Endodermal cell (in vitro differentiated cells): ENCODE results near the gene OR6T1. TPM values are rescaled to one million over a fixed set of nuclear protein-coding genes. Genes with fewer than 3 reads are reported as not detected.

ENCODE experiments used
- DNase-seq: peaks from one replicate; pipeline ENCODE4 v3.0.0-alpha.2; 2017
- H3K27ac ChIP-seq: 2 replicates; pipeline ENCODE4 v1.5.1; 2013; ENCODE audit warnings: mild to moderate bottlenecking, low read depth, low read length, moderate library complexity
- H3K27me3 ChIP-seq: 2 replicates; pipeline ENCODE4 v1.6.1; 2013; ENCODE audit warnings: mild to moderate bottlenecking, low read length, moderate library complexity; ENCODE audit not compliant: insufficient read depth, control insufficient read depth, poor library complexity, severe bottlenecking
- H3K36me3 ChIP-seq: 2 replicates; pipeline ENCODE4 v1.7.0; 2013; ENCODE audit warnings: mild to moderate bottlenecking, low read length, moderate library complexity; ENCODE audit not compliant: control insufficient read depth, insufficient read depth
- H3K4me1 ChIP-seq: one replicate; pipeline ENCODE4 v1.7.0; 2013; ENCODE audit warnings: low read length; ENCODE audit not compliant: control insufficient read depth, insufficient read depth
- H3K4me3 ChIP-seq: 2 replicates; pipeline ENCODE4 v1.5.1; 2013; ENCODE audit warnings: mild to moderate bottlenecking, low read length, moderate library complexity
- H3K9ac ChIP-seq: 2 replicates; pipeline ENCODE4 v1.6.1; 2013; ENCODE audit warnings: mild to moderate bottlenecking, low read length, moderate library complexity; ENCODE audit not compliant: poor library complexity, severe bottlenecking; ENCODE audit errors: extremely low read depth
- H3K9me3 ChIP-seq: 2 replicates; pipeline ENCODE4 v1.6.1; 2013; ENCODE audit warnings: mild to moderate bottlenecking, low read length, moderate library complexity; ENCODE audit not compliant: control insufficient read depth
- H3K27ac Mint-ChIP-seq: 2 replicates; pipeline ENCODE4 v1.8.0; 2020; ENCODE audit warnings: mixed read lengths
- H3K27me3 Mint-ChIP-seq: 2 replicates; pipeline ENCODE4 v1.8.0; 2021; ENCODE audit warnings: mild to moderate bottlenecking, mixed read lengths; ENCODE audit not compliant: insufficient read depth
- H3K36me3 Mint-ChIP-seq: 2 replicates; pipeline ENCODE4 v1.8.0; 2020; ENCODE audit warnings: low read depth, mixed read lengths
- H3K4me1 Mint-ChIP-seq: 2 replicates; pipeline ENCODE4 v1.8.0; 2020; ENCODE audit warnings: mixed read lengths
- H3K4me3 Mint-ChIP-seq: 2 replicates; pipeline ENCODE4 v1.8.0; 2020; ENCODE audit warnings: mild to moderate bottlenecking, moderate library complexity, mixed read lengths
- H3K9me3 Mint-ChIP-seq: 2 replicates; pipeline ENCODE4 v1.8.0; 2020; ENCODE audit warnings: mild to moderate bottlenecking, mixed read lengths
- CTCF ChIP-seq: fragments of 200-600 bp; sonication (generic); conservative IDR thresholded peaks from 2 replicates; pipeline ENCODE4 v1.5.0; 2021; ENCODE audit warnings: antibody characterized with exemption, mild to moderate bottlenecking
- WGBS, 2 experiments: methylation state at CpG; one replicate each; pipeline versions ENCODE4 v1.1.5 to v1.1.7; 2013; ENCODE audit warnings: missing lambda C conversion rate in 2 of 2, mixed read lengths in 1 of 2; ENCODE audit not compliant: insufficient coverage in 1 of 2, insufficient read length in 1 of 2; 5-methylcytosine and 5-hydroxymethylcytosine counted together
- total RNA-seq, 2 donors: library from RNA; stranded (reverse); fragmentation: NEBNext Ultra II Directional in 1 of 2; extraction: Animal tissue kit (Norgen Biotek cat#: 25700) in 1 of 2; gene quantifications; 2 replicates in 1 of 2; 3 replicates in 1 of 2; pipeline ENCODE4 v1.2.1, GENCODE V29; 2021

Gene OR6T1
- total RNA-seq, 2 donors from 2014 or later, result not detected

- DNase-seq, result peak; percentile 22
- H3K9me3 Mint-ChIP-seq, result no peaks in the 10 kb centered on the region
- H3K4me3 Mint-ChIP-seq, result no peak overlapping the region
- no peak overlapping the region for H3K27ac ChIP-seq
- H3K9ac ChIP-seq, result no peak overlapping the region
- 83 to 97% methylated on average over 2 of the region's 3 CpGs for WGBS, 2 experiments
- H3K27me3 ChIP-seq, result no peaks in the 10 kb centered on the region
- H3K4me3 ChIP-seq, result no peak overlapping the region
- TF ChIP-seq CTCF, result no peak
- no peaks in the 10 kb centered on the region for H3K36me3 Mint-ChIP-seq
- H3K4me1 Mint-ChIP-seq, result peaks cover 21% of the 10 kb centered on the region
- H3K4me1 ChIP-seq, result no peaks in the 10 kb centered on the region
- H3K27me3 Mint-ChIP-seq, result no peaks in the 10 kb centered on the region
- no peak overlapping the region for H3K27ac Mint-ChIP-seq
- no peaks in the 10 kb centered on the region for H3K36me3 ChIP-seq
- no peaks in the 10 kb centered on the region for H3K9me3 ChIP-seq
These were observed 38.7 kb downstream of the OR6T1 start for GRCh38 chr11:123904932-123905331.

- Histone ChIP-seq H3K9me3 (no peaks in the 10 kb centered on the region), H3K27me3 (no peaks in the 10 kb centered on the region), H3K4me3 (no peak overlapping the region), H3K36me3 (no peaks in the 10 kb centered on the region), H3K9ac (no peak overlapping the region), H3K27ac (no peak overlapping the region), H3K4me1 (no peaks in the 10 kb centered on the region)
- no peak for TF ChIP-seq CTCF
- Mint-ChIP-seq H3K36me3 (no peaks in the 10 kb centered on the region), H3K4me3 (no peak overlapping the region), H3K4me1 (peaks cover 27% of the 10 kb centered on the region), H3K27me3 (no peaks in the 10 kb centered on the region), H3K9me3 (no peaks in the 10 kb centered on the region), H3K27ac (no peak overlapping the region)
- no peak for DNase-seq
- WGBS, 2 experiments, result 96 to 100% methylated on average over 1 to 2 of the region's 2 CpGs
These were observed 39.7 kb downstream of the OR6T1 start for GRCh38 chr11:123903932-123904331.

- no peak for DNase-seq
- Mint-ChIP-seq H3K4me1 (peaks cover 25% of the 10 kb centered on the region), H3K9me3 (no peaks in the 10 kb centered on the region), H3K4me3 (no peak within 1 kb of the TSS), H3K36me3 (no peaks in the 10 kb centered on the region), H3K27me3 (no peaks in the 10 kb centered on the region), H3K27ac (no peak within 1 kb of the TSS)
- WGBS, 2 experiments, result 91 to 100% methylated on average over 1 of the region's 1 CpG
- no peak within 1 kb of the TSS for H3K9ac ChIP-seq
- no peaks in the 10 kb centered on the region for H3K36me3 ChIP-seq
- no peak within 1 kb of the TSS for H3K27ac ChIP-seq
- no peaks in the 10 kb centered on the region for H3K9me3 ChIP-seq
- no peaks in the 10 kb centered on the region for H3K27me3 ChIP-seq
- H3K4me1 ChIP-seq, result no peaks in the 10 kb centered on the region
- no peak for TF ChIP-seq CTCF
- H3K4me3 ChIP-seq, result no peak within 1 kb of the TSS
These were observed 41.8 kb downstream of the OR6T1 start, which contains the start of gene OR8D4 for GRCh38 chr11:123901867-123902266. Gene OR8D4, plus strand, starts transcription at chr11:123902167. Its CDS starts 4,265 bp downstream, at chr11:123906432.
